Activated T-helper 2 cell treated with anti-CD3 and anti-CD28 coated beads, Interferon-gamma antibody, Interleukin-2, Interleukin-4, amounts not matched to agents 10 μg/mL and 5 μg/mL and 100 μg/mL, durations not matched to agents 14 hours and 24 hours and 36 hours (primary cell): Measurements from ENCODE around the gene BATF3. TPM values are rescaled to one million over a fixed set of nuclear protein-coding genes. Genes with fewer than 3 reads are reported as not detected.
"Not testable (repeated sequence)": the region's sequence is repeated elsewhere in the genome, so short reads cannot be mapped to it uniquely, and the experiment has no call there.

ENCODE experiments used
- DNase-seq: peaks from one replicate; pipeline ENCODE4 v3.0.0; 2021; ENCODE audit warnings: low spot score
- H3K27ac Mint-ChIP-seq: one replicate; pipeline ENCODE4 v1.8.0; 2021; ENCODE audit warnings: mixed read lengths
- H3K27me3 Mint-ChIP-seq: one replicate; pipeline ENCODE4 v1.8.0; 2021; ENCODE audit warnings: low read depth, mixed read lengths
- H3K36me3 Mint-ChIP-seq: one replicate; pipeline ENCODE4 v1.8.0; 2021; ENCODE audit warnings: low read depth, mixed read lengths
- H3K4me1 Mint-ChIP-seq: one replicate; pipeline ENCODE4 v1.8.0; 2021; ENCODE audit warnings: low read depth, mixed read lengths
- H3K4me3 Mint-ChIP-seq: one replicate; pipeline ENCODE4 v1.8.0; 2021; ENCODE audit warnings: low read depth, mild to moderate bottlenecking, moderate library complexity, mixed read lengths
- H3K9me3 Mint-ChIP-seq: one replicate; pipeline ENCODE4 v1.8.0; 2021; ENCODE audit warnings: mixed read lengths
- intact Hi-C: fragments of 100-400 bp; cut with micrococcal nuclease; formaldehyde crosslinking; loops from one replicate; pipeline ENCODE4 v1.15.1; 2023
- total RNA-seq: library from RNA; stranded (reverse); gene quantifications from 2 replicates; pipeline ENCODE4 v1.2.3, GENCODE V29; 2022

BATF3 gene
- total RNA-seq, 1 donor from 2014 or later: 249 TPM

- Mint-ChIP-seq H3K27me3 (peaks cover 22% of the 10 kb centered on the region), H3K27ac (no peak overlapping the region), H3K36me3 (no peaks in the 10 kb centered on the region), H3K4me1 (peaks cover 37% of the 10 kb centered on the region), H3K9me3 (no peaks in the 10 kb centered on the region), H3K4me3 (no peak overlapping the region)
- no peak for DNase-seq
- intact Hi-C loops: loop anchor here (1.0 kb wide), 1 partner anchor 118 kb away; no protein-coding TSS in a partner anchor
These were observed 35.0 kb downstream of the BATF3 start for GRCh38 chr1:212664409-212665199.

GRCh38 chr1:212658250-212658649 is 41.4 kb downstream of the BATF3 start:
- H3K9me3 Mint-ChIP-seq, H3K27ac Mint-ChIP-seq: not testable (repeated sequence)

GRCh38 chr1:212656730-212657129 is 42.9 kb downstream of the BATF3 start:
- no peak overlapping the region for H3K4me3 Mint-ChIP-seq
- no peaks in the 10 kb centered on the region for H3K36me3 Mint-ChIP-seq
- H3K27ac Mint-ChIP-seq: no peak overlapping the region
- H3K4me1 Mint-ChIP-seq: peaks cover 6% of the 10 kb centered on the region
- no peaks in the 10 kb centered on the region for H3K9me3 Mint-ChIP-seq
- intact Hi-C loops: no loop called here
- DNase-seq: no peak
- peaks cover 33% of the 10 kb centered on the region for H3K27me3 Mint-ChIP-seq

More at GRCh38 chr1:212658250-212658649, 41.4 kb downstream of the BATF3 start:
- intact Hi-C loops, H3K4me1 Mint-ChIP-seq, H3K4me3 Mint-ChIP-seq, DNase-seq, H3K36me3 Mint-ChIP-seq: not testable (repeated sequence)
- peaks cover 42% of the 10 kb centered on the region for H3K27me3 Mint-ChIP-seq

- Mint-ChIP-seq H3K27me3 (peaks cover 28% of the 10 kb centered on the region), H3K4me3 (no peak overlapping the region), H3K27ac (no peak overlapping the region), H3K4me1 (peaks cover 6% of the 10 kb centered on the region), H3K36me3 (no peaks in the 10 kb centered on the region), H3K9me3 (no peaks in the 10 kb centered on the region)
- no peak for DNase-seq
- intact Hi-C loops: no loop called here
These were observed 43.8 kb downstream of the BATF3 start for GRCh38 chr1:212655668-212656440.

- Mint-ChIP-seq H3K4me3 (no peak overlapping the region), H3K4me1 (peaks cover 6% of the 10 kb centered on the region), H3K27ac (no peak overlapping the region), H3K36me3 (no peaks in the 10 kb centered on the region), H3K9me3 (no peaks in the 10 kb centered on the region), H3K27me3 (peaks cover 13% of the 10 kb centered on the region)
- intact Hi-C loops: no loop called here
- no peak for DNase-seq
These were observed 47.0 kb downstream of the BATF3 start for GRCh38 chr1:212652609-212653008.

GRCh38 chr1:212651977-212652376 is 47.7 kb downstream of the BATF3 start:
- H3K4me3 Mint-ChIP-seq: no peak overlapping the region
- no peak for DNase-seq
- H3K27me3 Mint-ChIP-seq: peaks cover 13% of the 10 kb centered on the region
- intact Hi-C loops: no loop called here
- peaks cover 6% of the 10 kb centered on the region for H3K4me1 Mint-ChIP-seq
- H3K9me3 Mint-ChIP-seq: no peaks in the 10 kb centered on the region
- H3K27ac Mint-ChIP-seq: no peak overlapping the region
- H3K36me3 Mint-ChIP-seq: no peaks in the 10 kb centered on the region

GRCh38 chr1:212651521-212651920 is 48.1 kb downstream of the BATF3 start:
- no peaks in the 10 kb centered on the region for H3K36me3 Mint-ChIP-seq
- no peaks in the 10 kb centered on the region for H3K9me3 Mint-ChIP-seq
- DNase-seq: no peak
- H3K27me3 Mint-ChIP-seq: peaks cover 15% of the 10 kb centered on the region
- no peak overlapping the region for H3K27ac Mint-ChIP-seq
- H3K4me1 Mint-ChIP-seq: peaks cover 2% of the 10 kb centered on the region
- intact Hi-C loops: no loop called here
- no peak overlapping the region for H3K4me3 Mint-ChIP-seq

- Mint-ChIP-seq H3K4me1 (no peaks in the 10 kb centered on the region), H3K27ac (no peak overlapping the region), H3K36me3 (no peaks in the 10 kb centered on the region), H3K4me3 (no peak overlapping the region), H3K9me3 (no peaks in the 10 kb centered on the region), H3K27me3 (peaks cover 18% of the 10 kb centered on the region)
- DNase-seq: no peak
- intact Hi-C loops: no loop called here
These were observed 49.4 kb downstream of the BATF3 start for GRCh38 chr1:212650228-212650627.

- Mint-ChIP-seq H3K4me3 (no peak overlapping the region), H3K27me3 (peaks cover 16% of the 10 kb centered on the region), H3K9me3 (no peaks in the 10 kb centered on the region), H3K36me3 (no peaks in the 10 kb centered on the region), H3K4me1 (no peaks in the 10 kb centered on the region), H3K27ac (no peak overlapping the region)
- no peak for DNase-seq
- intact Hi-C loops: no loop called here
These were observed 50.6 kb downstream of the BATF3 start for GRCh38 chr1:212649020-212649419.

- H3K4me3 Mint-ChIP-seq: no peak overlapping the region
- H3K27me3 Mint-ChIP-seq: peaks cover 14% of the 10 kb centered on the region
- no peaks in the 10 kb centered on the region for H3K4me1 Mint-ChIP-seq
- H3K9me3 Mint-ChIP-seq: no peaks in the 10 kb centered on the region
- no peak for DNase-seq
- intact Hi-C loops: no loop called here
- no peak overlapping the region for H3K27ac Mint-ChIP-seq
- H3K36me3 Mint-ChIP-seq: no peaks in the 10 kb centered on the region
These were observed 51.2 kb downstream of the BATF3 start for GRCh38 chr1:212648431-212648830.

- intact Hi-C loops: no loop called here
- Mint-ChIP-seq H3K27ac (no peak overlapping the region), H3K4me3 (no peak overlapping the region), H3K9me3 (no peaks in the 10 kb centered on the region), H3K27me3 (peaks cover 15% of the 10 kb centered on the region), H3K4me1 (no peaks in the 10 kb centered on the region), H3K36me3 (no peaks in the 10 kb centered on the region)
- DNase-seq: no peak
These were observed 52.6 kb downstream of the BATF3 start for GRCh38 chr1:212647004-212647403.

GRCh38 chr1:212646588-212646987 is 53.1 kb downstream of the BATF3 start:
- intact Hi-C loops: no loop called here
- H3K27ac Mint-ChIP-seq: no peak overlapping the region
- no peak for DNase-seq
- H3K27me3 Mint-ChIP-seq: peaks cover 15% of the 10 kb centered on the region
- H3K36me3 Mint-ChIP-seq: no peaks in the 10 kb centered on the region
- no peaks in the 10 kb centered on the region for H3K9me3 Mint-ChIP-seq
- no peak overlapping the region for H3K4me3 Mint-ChIP-seq
- H3K4me1 Mint-ChIP-seq: no peaks in the 10 kb centered on the region
